T-helper 17 cell (primary cell): ENCODE data around the gene FERMT3. TPM values are rescaled to one million over a fixed set of nuclear protein-coding genes. Genes with fewer than 3 reads are reported as not detected.

Experiments
- ATAC-seq: fragments of 150-1000 bp; cut with Tn5 transposase; 2 replicates; pipeline ENCODE4 v1.10.0; 2021; ENCODE audit warnings: mild to moderate bottlenecking, moderate library complexity
- DNase-seq, 3 donors: peaks; one replicate each; pipeline versions ENCODE4 v3.0.0 to v3.0.0-alpha.2; 2020 to 2021
- H3K9me3 ChIP-seq: one replicate; pipeline ENCODE4 v1.7.0; 2013; ENCODE audit warnings: low read length, mild to moderate bottlenecking; ENCODE audit not compliant: control insufficient read depth, poor library complexity, severe bottlenecking
- H3K27ac Mint-ChIP-seq: one replicate; pipeline ENCODE4 v1.8.0; 2022; ENCODE audit warnings: mild to moderate bottlenecking, moderate library complexity, mixed read lengths
- H3K27me3 Mint-ChIP-seq: one replicate; pipeline ENCODE4 v1.8.0; 2022; ENCODE audit warnings: mixed read lengths
- H3K36me3 Mint-ChIP-seq: one replicate; pipeline ENCODE4 v1.8.0; 2022; ENCODE audit warnings: low read depth, mixed read lengths
- H3K4me1 Mint-ChIP-seq: one replicate; pipeline ENCODE4 v1.8.0; 2022; ENCODE audit warnings: mild to moderate bottlenecking, mixed read lengths
- H3K4me3 Mint-ChIP-seq: one replicate; pipeline ENCODE4 v1.8.0; 2022; ENCODE audit warnings: mild to moderate bottlenecking, moderate library complexity, mixed read lengths
- total RNA-seq, 4 donors: library from RNA in 2 of 4; stranded (reverse) in 2 of 4; gene quantifications; one replicate each; pipeline ENCODE4 v1.2.3 and lab custom pipeline; 2022 to 2026

FERMT3 gene
- total RNA-seq, 2 donors from 2014 or later, result 151 to 182 TPM

GRCh38 chr11:64203421-64204079 is 3.0 kb upstream of the FERMT3 start:
- peaks cover 24% of the 10 kb centered on the region for H3K4me1 Mint-ChIP-seq
- H3K27ac Mint-ChIP-seq, result no peak overlapping the region
- DNase-seq, result no peak
- peaks cover 11% of the 10 kb centered on the region for H3K36me3 Mint-ChIP-seq
- H3K4me3 Mint-ChIP-seq, result no peak overlapping the region
- ATAC-seq, result no peak
- H3K9me3 ChIP-seq, result no peaks in the 10 kb centered on the region
- H3K27me3 Mint-ChIP-seq, result no peaks in the 10 kb centered on the region

GRCh38 chr11:64204080-64204440 is 2.5 kb upstream of the FERMT3 start:
- Mint-ChIP-seq H3K27me3 (no peaks in the 10 kb centered on the region), H3K4me3 (no peak overlapping the region), H3K36me3 (peaks cover 11% of the 10 kb centered on the region), H3K27ac (peak overlapping the region; percentile 90), H3K4me1 (peaks cover 28% of the 10 kb centered on the region)
- H3K9me3 ChIP-seq, result no peaks in the 10 kb centered on the region
- DNase-seq (no peak), ATAC-seq (no peak)

- peaks cover 11% of the 10 kb centered on the region for H3K36me3 Mint-ChIP-seq
- peak overlapping the region; percentile 75 for H3K4me3 Mint-ChIP-seq
- peak overlapping the region; percentile 90 for H3K27ac Mint-ChIP-seq
- ATAC-seq (peak; percentile 72), DNase-seq (peak; percentile 64 to 80 (median 72))
- H3K9me3 ChIP-seq, result no peaks in the 10 kb centered on the region
- H3K27me3 Mint-ChIP-seq, result no peaks in the 10 kb centered on the region
- peaks cover 32% of the 10 kb centered on the region for H3K4me1 Mint-ChIP-seq
Observed at GRCh38 chr11:64204464-64204989, 2.0 kb upstream of the FERMT3 start.

GRCh38 chr11:64207256-64208085 is 950 bp downstream of the FERMT3 start:
- H3K9me3 ChIP-seq, result no peaks in the 10 kb centered on the region
- Mint-ChIP-seq H3K27me3 (no peaks in the 10 kb centered on the region), H3K27ac (peak overlapping the region; percentile 90), H3K4me1 (peaks cover 39% of the 10 kb centered on the region), H3K4me3 (peak overlapping the region; percentile 92), H3K36me3 (peaks cover 10% of the 10 kb centered on the region)
- ATAC-seq (peak; percentile 68), DNase-seq (peak; percentile 35 to 51 (median 46))

- H3K4me3 Mint-ChIP-seq, result peak overlapping the region; percentile 92
- H3K27ac Mint-ChIP-seq, result peak overlapping the region; percentile 90
- no peaks in the 10 kb centered on the region for H3K27me3 Mint-ChIP-seq
- ATAC-seq, result no peak
- peaks cover 8% of the 10 kb centered on the region for H3K36me3 Mint-ChIP-seq
- no peaks in the 10 kb centered on the region for H3K9me3 ChIP-seq
- peaks cover 40% of the 10 kb centered on the region for H3K4me1 Mint-ChIP-seq
- DNase-seq, result no peak
Observed at GRCh38 chr11:64208086-64208795, 1.7 kb downstream of the FERMT3 start.

- Mint-ChIP-seq H3K4me1 (peaks cover 42% of the 10 kb centered on the region), H3K36me3 (peaks cover 8% of the 10 kb centered on the region), H3K27me3 (no peaks in the 10 kb centered on the region), H3K27ac (peak overlapping the region; percentile 90), H3K4me3 (peak overlapping the region; percentile 92)
- ATAC-seq (no peak), DNase-seq (no peak)
- H3K9me3 ChIP-seq, result no peaks in the 10 kb centered on the region
Observed at GRCh38 chr11:64208796-64209562, 2.5 kb downstream of the FERMT3 start.

- Mint-ChIP-seq H3K27me3 (no peaks in the 10 kb centered on the region), H3K4me1 (peaks cover 40% of the 10 kb centered on the region), H3K36me3 (peaks cover 6% of the 10 kb centered on the region), H3K4me3 (peak overlapping the region; percentile 21), H3K27ac (peak overlapping the region; percentile 90)
- no peak for ATAC-seq
- H3K9me3 ChIP-seq, result no peaks in the 10 kb centered on the region
- no peak for DNase-seq
Observed at GRCh38 chr11:64209563-64209843, 3.0 kb downstream of the FERMT3 start.

- H3K27ac Mint-ChIP-seq, result peak overlapping the region; percentile 24
- H3K36me3 Mint-ChIP-seq, result peaks cover 4% of the 10 kb centered on the region
- no peak for DNase-seq
- H3K4me1 Mint-ChIP-seq, result peaks cover 40% of the 10 kb centered on the region
- no peak for ATAC-seq
- H3K4me3 Mint-ChIP-seq, result no peak overlapping the region
- H3K27me3 Mint-ChIP-seq, result no peaks in the 10 kb centered on the region
- H3K9me3 ChIP-seq, result no peaks in the 10 kb centered on the region
Observed at GRCh38 chr11:64210301-64211020, 3.9 kb downstream of the FERMT3 start.

- no peaks in the 10 kb centered on the region for H3K9me3 ChIP-seq
- Mint-ChIP-seq H3K4me1 (peaks cover 35% of the 10 kb centered on the region), H3K4me3 (no peak overlapping the region), H3K27ac (peak overlapping the region; percentile 24), H3K36me3 (peaks cover 4% of the 10 kb centered on the region), H3K27me3 (no peaks in the 10 kb centered on the region)
- no peak for ATAC-seq
- no peak for DNase-seq
Observed at GRCh38 chr11:64211181-64211872, 4.8 kb downstream of the FERMT3 start.

GRCh38 chr11:64216879-64217278 is 10.4 kb downstream of the FERMT3 start:
- H3K9me3 ChIP-seq, result no peaks in the 10 kb centered on the region
- Mint-ChIP-seq H3K27ac (peak overlapping the region; percentile 9), H3K36me3 (peaks cover 2% of the 10 kb centered on the region), H3K27me3 (no peaks in the 10 kb centered on the region), H3K4me1 (peaks cover 19% of the 10 kb centered on the region), H3K4me3 (no peak overlapping the region)
- ATAC-seq, result no peak
- no peak for DNase-seq

- H3K36me3 Mint-ChIP-seq, result peaks cover 1% of the 10 kb centered on the region
- peaks cover 13% of the 10 kb centered on the region for H3K4me1 Mint-ChIP-seq
- ATAC-seq (no peak), DNase-seq (no peak)
- no peak overlapping the region for H3K27ac Mint-ChIP-seq
- H3K4me3 Mint-ChIP-seq, result no peak overlapping the region
- H3K9me3 ChIP-seq, result no peaks in the 10 kb centered on the region
- H3K27me3 Mint-ChIP-seq, result no peaks in the 10 kb centered on the region
Observed at GRCh38 chr11:64218628-64219353, 12.3 kb downstream of the FERMT3 start.
